H1 (cell line): Measurements from ENCODE around the gene FARP2. TPM values are rescaled to one million over a fixed set of nuclear protein-coding genes. Genes with fewer than 3 reads are reported as not detected.

Experiments used
- CTCF ChIA-PET: fragments of 300-600 bp; sonication (Branson Sonifier 250); formaldehyde crosslinking; loops from one replicate; lab custom pipeline; 2021; ENCODE audit not compliant: partially characterized antibody; lab: Charles Lee
- POLR2A ChIA-PET: fragments of 300-600 bp; sonication (Branson Sonifier 250); formaldehyde crosslinking; loops from one replicate; lab custom pipeline; 2021; ENCODE audit warnings: inconsistent platforms; ENCODE audit not compliant: partially characterized antibody; lab: Charles Lee
- DNase-seq, 2 experiments: peaks; one replicate each; pipeline versions ENCODE4 v3.0.0 to v3.0.0-alpha.2; 2010 to 2022; ENCODE audit warnings: low spot score in 2 of 2, low read depth in 1 of 2, mixed read lengths in 1 of 2
- FAIRE-seq: peaks from 2 replicates; lab custom pipeline; 2011; peaks lifted over from hg19 to GRCh38; lab: Jason Lieb, UNC
- H2AFZ ChIP-seq: 2 replicates; pipeline ENCODE4 v1.8.1; 2012; ENCODE audit warnings: low read length, inconsistent platforms
- H2AK5ac ChIP-seq: 2 replicates; pipeline ENCODE4 v1.6.1; 2013; ENCODE audit warnings: low read depth, low read length
- H2BK120ac ChIP-seq: replicated peaks from 2 replicates; pipeline ENCODE3; 2013; ENCODE audit warnings: low read depth, low read length, inconsistent platforms
- H2BK12ac ChIP-seq: 2 replicates; pipeline ENCODE4 v1.6.1; 2013; ENCODE audit warnings: low read depth, low read length
- H2BK15ac ChIP-seq: 2 replicates; pipeline ENCODE4 v1.6.1; 2013; ENCODE audit warnings: low read length
- H2BK20ac ChIP-seq: 2 replicates; pipeline ENCODE4 v1.6.1; 2013; ENCODE audit warnings: low read length
- H2BK5ac ChIP-seq: 2 replicates; pipeline ENCODE4 v1.6.1; 2013; ENCODE audit warnings: low read depth, low read length
- H3K14ac ChIP-seq: 2 replicates; pipeline ENCODE4 v1.6.1; 2013; ENCODE audit warnings: inconsistent platforms; ENCODE audit not compliant: insufficient read length
- H3K18ac ChIP-seq: 2 replicates; pipeline ENCODE4 v1.6.1; 2013; ENCODE audit warnings: low read length; ENCODE audit errors: extremely low read depth
- H3K23ac ChIP-seq: 2 replicates; pipeline ENCODE4 v1.6.1; 2013; ENCODE audit warnings: inconsistent platforms; ENCODE audit not compliant: insufficient read length
- H3K23me2 ChIP-seq: 2 replicates; pipeline ENCODE4 v1.6.1; 2013; ENCODE audit warnings: low read depth, low read length
- H3K27ac ChIP-seq: 2 replicates; pipeline ENCODE4 v1.6.1; 2011; ENCODE audit warnings: low read depth, low read length, inconsistent platforms
- H3K27me3 ChIP-seq, 4 experiments: replicated peaks in 1 of 4; 1 replicate in 1 of 4; 2 replicates in 3 of 4; pipeline versions ENCODE4 v1.6.1 to v1.8.1; 2011 to 2013; ENCODE audit warnings: low read length in 3 of 4, mild to moderate bottlenecking in 3 of 4, inconsistent platforms in 2 of 4, mixed read lengths in 2 of 4, moderate library complexity in 1 of 4; ENCODE audit not compliant: control insufficient read depth in 3 of 4, insufficient read depth in 3 of 4; ENCODE audit errors: extremely low read depth in 1 of 4
- H3K36me3 ChIP-seq, 4 experiments: 2 replicates each; pipeline versions ENCODE4 v1.6.1 to v1.8.1; 2011 to 2013; ENCODE audit warnings: mild to moderate bottlenecking in 4 of 4, low read length in 3 of 4, moderate library complexity in 2 of 4, control low read depth in 1 of 4, inconsistent platforms in 1 of 4; ENCODE audit not compliant: insufficient read depth in 4 of 4, control insufficient read depth in 2 of 4
- H3K4ac ChIP-seq: replicated peaks from 2 replicates; pipeline ENCODE3; 2013; ENCODE audit warnings: low read length, low read depth, mixed read lengths, inconsistent platforms; ENCODE audit not compliant: insufficient read length
- H3K4me1 ChIP-seq, 4 experiments: replicated peaks in 1 of 4; 1 replicate in 1 of 4; 2 replicates in 3 of 4; pipeline versions ENCODE4 v1.6.1 to v1.8.1; 2011 to 2013; ENCODE audit warnings: low read length in 3 of 4, inconsistent platforms in 2 of 4, mixed read lengths in 1 of 4; ENCODE audit not compliant: insufficient read depth in 4 of 4, control insufficient read depth in 3 of 4
- H3K4me2 ChIP-seq, 2 experiments: 2 replicates each; pipeline versions ENCODE4 v1.6.1 to v1.8.1; 2011 to 2013; ENCODE audit warnings: low read depth in 2 of 2, low read length in 2 of 2, control low read depth in 1 of 2, inconsistent platforms in 1 of 2, mild to moderate bottlenecking in 1 of 2; ENCODE audit not compliant: insufficient read depth in 1 of 2
- H3K4me3 ChIP-seq, 4 experiments: fragments of 200-600, 300-600 bp in 1 of 4; sonication (generic), shearing (Covaris generic), sonication (Bioruptor Twin) in 1 of 4; 2 replicates each; pipeline versions ENCODE4 v1.5.1 to v1.8.1; 2011 to 2016; ENCODE audit warnings: low read length in 4 of 4, low read depth in 3 of 4, control low read depth in 2 of 4, inconsistent platforms in 2 of 4, mild to moderate bottlenecking in 2 of 4, mixed read lengths in 1 of 4, moderate library complexity in 1 of 4; ENCODE audit not compliant: insufficient read depth in 2 of 4; ENCODE audit errors: extremely low read depth in 1 of 4
- H3K56ac ChIP-seq: replicated peaks from 2 replicates; pipeline ENCODE3; 2013; ENCODE audit warnings: low read depth, mild to moderate bottlenecking, mixed read lengths, low read length, inconsistent platforms; ENCODE audit not compliant: insufficient read length
- H3K79me1 ChIP-seq: 2 replicates; pipeline ENCODE4 v1.6.1; 2013; ENCODE audit warnings: low read depth, low read length, control low read depth
- H3K79me2 ChIP-seq, 2 experiments: 2 replicates each; pipeline versions ENCODE4 v1.6.1 to v1.8.1; 2012 to 2013; ENCODE audit warnings: low read length in 2 of 2, mild to moderate bottlenecking in 2 of 2, inconsistent platforms in 1 of 2; ENCODE audit not compliant: insufficient read depth in 2 of 2, control insufficient read depth in 1 of 2
- H3K9ac ChIP-seq, 4 experiments: replicated peaks in 1 of 4; 1 replicate in 1 of 4; 2 replicates in 3 of 4; pipeline versions ENCODE4 v1.6.1 to v1.8.1; 2011 to 2013; ENCODE audit warnings: low read depth in 3 of 4, low read length in 3 of 4, control low read depth in 2 of 4, mild to moderate bottlenecking in 2 of 4, moderate library complexity in 2 of 4, inconsistent platforms in 1 of 4; ENCODE audit errors: extremely low read depth in 1 of 4
- H3K9me3 ChIP-seq, 2 experiments: 2 replicates each; pipeline versions ENCODE4 v1.6.1 to v1.8.1; 2012 to 2013; ENCODE audit warnings: mild to moderate bottlenecking in 2 of 2, moderate library complexity in 2 of 2, control low read depth in 1 of 2, inconsistent platforms in 1 of 2, low read depth in 1 of 2, low read length in 1 of 2, mixed read lengths in 1 of 2; ENCODE audit not compliant: insufficient read depth in 2 of 2
- H4K20me1 ChIP-seq, 2 experiments: replicated peaks in 1 of 2; 2 replicates each; pipeline versions ENCODE3 to v1.8.1; 2011 to 2013; ENCODE audit warnings: inconsistent platforms in 2 of 2, low read length in 2 of 2, mild to moderate bottlenecking in 1 of 2; ENCODE audit not compliant: insufficient read depth in 2 of 2, control insufficient read depth in 1 of 2
- H4K5ac ChIP-seq: 2 replicates; pipeline ENCODE4 v1.6.1; 2013; ENCODE audit warnings: low read length, low read depth, mixed read lengths, inconsistent platforms; ENCODE audit not compliant: insufficient read length
- H4K8ac ChIP-seq: 2 replicates; pipeline ENCODE4 v1.8.0; 2013; ENCODE audit warnings: mild to moderate bottlenecking, moderate library complexity, low read length, inconsistent platforms; ENCODE audit not compliant: insufficient read depth; ENCODE audit errors: extremely low read depth
- H4K91ac ChIP-seq: replicated peaks from 2 replicates; pipeline ENCODE3; 2013; ENCODE audit warnings: low read length, mixed read lengths, inconsistent platforms; ENCODE audit not compliant: insufficient read length
- ASH2L ChIP-seq: fragments of 200-600, 300-600 bp; sonication (generic); IDR thresholded peaks from one replicate; pipeline ENCODE4 v1.7.1; 2017; ENCODE audit warnings: low read length
- JUN ChIP-seq: IDR thresholded peaks from 2 replicates; pipeline ENCODE4 v1.6.1; 2011; ENCODE audit warnings: low read depth, mild to moderate bottlenecking, improper control_type of control experiment, low read length
- MAX ChIP-seq: IDR thresholded peaks from 2 replicates; pipeline ENCODE4 v1.6.1; 2012; ENCODE audit warnings: inconsistent platforms
- POU5F1 ChIP-seq: IDR thresholded peaks from 2 replicates; pipeline ENCODE4 v1.6.1; 2011; ENCODE audit warnings: low read depth, mild to moderate bottlenecking, low read length, moderate library complexity
- WGBS, 2 experiments: shearing (Covaris generic) in 1 of 2; methylation state at CpG; one replicate each; pipeline versions ENCODE4 v1.1.6 to v1.1.7; 2013 to 2015; ENCODE audit warnings: low lambda C conversion rate in 2 of 2, mixed read lengths in 2 of 2, inconsistent platforms in 1 of 2, low coverage in 1 of 2, missing lambda C conversion rate in 1 of 2; ENCODE audit not compliant: insufficient replicate concordance in 2 of 2, insufficient coverage in 1 of 2, insufficient read length in 1 of 2; ENCODE audit errors: extremely low coverage in 1 of 2, missing lambda C conversion rate in 1 of 2; 5-methylcytosine and 5-hydroxymethylcytosine counted together
- polyA plus RNA-seq, 7 experiments: library from polyadenylated mRNA; depleted of rRNA in 3 of 7; stranded (reverse) in 5 of 7; unstranded in 2 of 7; fragments of >200 nt in 5 of 7; fragments of 200-250 nt in 2 of 7; gene quantifications; 1 replicate in 5 of 7; 2 replicates in 1 of 7; 4 replicates in 1 of 7; pipeline versions ENCODE4 v1.2.1 to v1.2.3, GENCODE V29; 2011 to 2013; ENCODE audit warnings: missing spikeins in 2 of 7, mixed read lengths in 2 of 7
- total RNA-seq: library from RNA; stranded (reverse); fragmentation: NEBNext Ultra II Directional; extraction: Animal tissue kit (Norgen Biotek cat#: 25700); gene quantifications from 2 replicates; pipeline ENCODE4 v1.2.1, GENCODE V29; 2021

FARP2 gene
- total and polyA plus RNA-seq, 2 of the 8 experiments (the other 6 are each of a cell fraction or from before 2014, with no cell fraction given) = 12.4 to 33.4 TPM

- no peak for FAIRE-seq
- H3K36me3 ChIP-seq = peaks cover 8 to 59% (median 40%) of the 10 kb centered on the region in 4 experiments
- no peak overlapping the region for H3K23ac ChIP-seq
- H4K20me1 ChIP-seq = peaks cover 15 to 37% of the 10 kb centered on the region in 2 experiments
- H4K5ac ChIP-seq = no peak overlapping the region
- no peak overlapping the region for H4K91ac ChIP-seq
- H3K9me3 ChIP-seq = no peaks in the 10 kb centered on the region
- H3K4me1 ChIP-seq = no peaks in the 10 kb centered on the region; a peak in 1 of 7 replicates
- H3K14ac ChIP-seq = no peak overlapping the region
- no peak overlapping the region for H2BK120ac ChIP-seq
- no peak overlapping the region for H2BK20ac ChIP-seq
- no peak overlapping the region for H3K27ac ChIP-seq
- no peak overlapping the region for H3K9ac ChIP-seq
- H3K56ac ChIP-seq = no peak overlapping the region
- DNase-seq = no peak
- no peak overlapping the region for H3K4me3 ChIP-seq
- no peak overlapping the region for H2BK12ac ChIP-seq
- no peak overlapping the region for H2BK15ac ChIP-seq
- H3K4ac ChIP-seq = no peak overlapping the region
- TF ChIP-seq MAX (no peak), JUN (no peak), ASH2L (no peak), POU5F1 (no peak)
- H2BK5ac ChIP-seq = no peak overlapping the region
- H2AFZ ChIP-seq = no peak overlapping the region
- no peaks in the 10 kb centered on the region for H3K27me3 ChIP-seq
- no peaks in the 10 kb centered on the region for H3K23me2 ChIP-seq
- H4K8ac ChIP-seq = no peak overlapping the region
- H3K79me1 ChIP-seq = peaks cover 5% of the 10 kb centered on the region; the same call in 1 of the 2 replicates
- no peak overlapping the region for H3K18ac ChIP-seq
- CTCF ChIA-PET = interaction anchor here (1.1 to 1.8 kb wide), 2 partner anchors 14 to 36 kb away, joined by 4 to 5 read pairs; no protein-coding TSS in a partner anchor
- H3K4me2 ChIP-seq = no peak overlapping the region
- 91% methylated on average over 20 of the region's 28 CpGs; no CpG with 5 or more reads in 1 of the 2 experiments for WGBS, 2 experiments
- POLR2A ChIA-PET = interaction anchor here (0.9 to 9.1 kb wide), 3 partner anchors 10 to 346 kb away, joined by 3 to 104 read pairs (median 4); partner anchors contain the start of genes PASK, PPP1R7 and STK25
- peaks cover 0 to 2% of the 10 kb centered on the region in 2 experiments; a peak in 1 of 4 replicates for H3K79me2 ChIP-seq
- H2AK5ac ChIP-seq = no peak overlapping the region
Observed at GRCh38 chr2:241496003-241496707, 140.1 kb downstream of the FARP2 start.
